Fibroblast of villous mesenchyme (primary cell): ENCODE results near the gene ZNF684. TPM values are rescaled to one million over a fixed set of nuclear protein-coding genes. Genes with fewer than 3 reads are reported as not detected.

Experiments
- DNase-seq: peaks from one replicate; pipeline ENCODE4 v3.0.0-alpha.2; 2010; ENCODE audit warnings: low read depth
- H3K4me3 ChIP-seq: 2 replicates; pipeline ENCODE4 v1.5.1; 2011; ENCODE audit warnings: low read depth, mild to moderate bottlenecking, low read length
- small RNA-seq: library from RNA; depleted of rRNA; stranded (forward); fragments of <200 nt; gene quantifications from one replicate; pipeline ENCODE3, GENCODE V24; 2012
- total RNA-seq: library from RNA; depleted of rRNA; stranded (reverse); fragments of >200 nt; gene quantifications from 2 replicates; pipeline ENCODE4 v1.2.3, GENCODE V29; 2012
- TF ChIP-seq, protein P1 (sequence below): IDR thresholded peaks from 2 replicates; pipeline ENCODE4 v1.5.1; 2012; ENCODE audit warnings: low read depth, mild to moderate bottlenecking, low read length; ENCODE audit not compliant: insufficient read depth

ZNF684 gene
- total RNA-seq, 1 donor = 3.5 TPM

DNA sequence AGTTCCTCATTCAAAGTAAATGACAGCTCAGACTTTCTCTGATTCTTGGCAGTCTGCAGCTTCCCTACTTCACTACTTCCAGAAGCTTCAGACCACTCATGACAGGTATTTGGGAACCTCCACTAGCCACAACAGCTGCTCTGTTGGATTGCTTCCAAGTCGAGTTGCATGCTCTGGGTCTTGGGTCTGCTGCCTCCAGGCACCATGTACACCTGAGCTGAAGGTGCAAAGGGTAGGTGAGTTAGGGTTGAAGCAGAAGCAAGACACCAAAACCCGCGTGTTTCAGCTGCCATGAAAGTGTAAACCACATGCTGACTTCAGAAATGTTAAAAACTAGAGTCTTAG lies 62.7 kb downstream of the ZNF684 start:
- no peak for DNase-seq
- TF ChIP-seq, protein P1, sequence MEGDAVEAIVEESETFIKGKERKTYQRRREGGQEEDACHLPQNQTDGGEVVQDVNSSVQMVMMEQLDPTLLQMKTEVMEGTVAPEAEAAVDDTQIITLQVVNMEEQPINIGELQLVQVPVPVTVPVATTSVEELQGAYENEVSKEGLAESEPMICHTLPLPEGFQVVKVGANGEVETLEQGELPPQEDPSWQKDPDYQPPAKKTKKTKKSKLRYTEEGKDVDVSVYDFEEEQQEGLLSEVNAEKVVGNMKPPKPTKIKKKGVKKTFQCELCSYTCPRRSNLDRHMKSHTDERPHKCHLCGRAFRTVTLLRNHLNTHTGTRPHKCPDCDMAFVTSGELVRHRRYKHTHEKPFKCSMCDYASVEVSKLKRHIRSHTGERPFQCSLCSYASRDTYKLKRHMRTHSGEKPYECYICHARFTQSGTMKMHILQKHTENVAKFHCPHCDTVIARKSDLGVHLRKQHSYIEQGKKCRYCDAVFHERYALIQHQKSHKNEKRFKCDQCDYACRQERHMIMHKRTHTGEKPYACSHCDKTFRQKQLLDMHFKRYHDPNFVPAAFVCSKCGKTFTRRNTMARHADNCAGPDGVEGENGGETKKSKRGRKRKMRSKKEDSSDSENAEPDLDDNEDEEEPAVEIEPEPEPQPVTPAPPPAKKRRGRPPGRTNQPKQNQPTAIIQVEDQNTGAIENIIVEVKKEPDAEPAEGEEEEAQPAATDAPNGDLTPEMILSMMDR = no peak
- H3K4me3 ChIP-seq = no peak overlapping the region

DNA sequence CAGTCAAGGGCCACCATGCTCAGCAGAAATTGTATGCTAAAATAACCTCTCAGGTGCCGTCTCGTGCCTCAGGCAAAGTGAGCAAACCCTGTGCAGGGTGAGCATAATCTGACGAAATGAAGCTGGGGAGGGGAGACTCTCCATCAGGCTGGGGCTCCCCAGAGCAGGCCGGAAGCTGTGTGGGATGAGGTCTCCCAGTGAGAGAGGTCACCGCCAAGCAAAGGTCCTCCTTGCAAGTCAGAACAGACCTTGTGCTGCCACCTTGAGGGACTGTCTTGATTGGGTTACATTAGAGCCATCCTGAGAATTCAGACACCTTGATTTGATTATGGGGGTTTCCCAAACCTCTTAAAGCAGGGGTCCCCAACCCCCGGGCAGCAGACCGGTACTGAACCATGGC lies 64.2 kb downstream of the ZNF684 start:
- no peak for DNase-seq
- no peak overlapping the region for H3K4me3 ChIP-seq
- TF ChIP-seq, protein P1 = no peak

Small RNA genes lying within 50 kb of the gene (small RNA-seq; reads per million reads assigned to genes)
- not detected for gene AL356379.1

Other genes with a start within 250 kb of the ZNF684 start
- gene COL9A2, start 214.4 kb upstream of the ZNF684 start, total RNA-seq = 0.86 and 1.3 TPM in 2 replicates
- 15.8 and 19.4 TPM in 2 replicates for gene SMAP2, start 157.9 kb upstream of the ZNF684 start, total RNA-seq
- gene ZFP69B, start 81.2 kb upstream of the ZNF684 start, total RNA-seq = 3.9 and 5.8 TPM in 2 replicates
- gene ZFP69, start 54.3 kb upstream of the ZNF684 start, total RNA-seq = 4.5 and 4.7 TPM in 2 replicates
- gene EXO5, start 22.9 kb upstream of the ZNF684 start, total RNA-seq = 8.2 and 10.6 TPM in 2 replicates
- 0.32 and 0.86 TPM in 2 replicates for gene RIMS3, start 134.0 kb downstream of the ZNF684 start, total RNA-seq
- 19.0 TPM in 2 replicates for gene NFYC, start 160.1 kb downstream of the ZNF684 start, total RNA-seq